ENCODE data around the gene ACSBG1. TPM values are rescaled to one million over a fixed set of nuclear protein-coding genes. Genes with fewer than 3 reads are reported as not detected.

Gene ACSBG1
- total and polyA plus RNA-seq, 2 of the 8 experiments (the other 6 are each of a cell fraction or from before 2014, with no cell fraction given), result 5.4 to 7.1 TPM

DNA sequence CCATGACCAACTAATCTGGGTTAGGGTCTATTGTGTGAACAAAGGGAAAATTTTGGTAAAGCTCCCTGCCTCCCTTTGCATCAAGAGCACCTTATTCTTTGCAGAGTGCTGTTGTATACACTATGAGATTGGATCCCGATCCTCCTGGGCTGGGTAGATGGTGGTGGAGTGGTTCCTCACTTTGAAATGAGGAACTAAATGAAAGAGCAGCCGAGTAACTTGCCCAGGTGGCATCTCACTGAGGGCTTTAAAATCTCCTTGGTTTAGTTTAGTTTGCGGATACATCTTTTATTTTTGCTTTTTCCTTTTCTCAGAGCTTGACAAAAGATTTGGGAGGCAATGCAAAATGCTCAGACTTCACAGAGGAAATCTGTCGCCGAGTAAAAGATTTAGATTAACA is 65.8 kb downstream of the ACSBG1 start:
- Histone ChIP-seq H3K4me1 (replicated peaks in 1 of 4; ENCODE audit: control insufficient read depth in 3 of 4, insufficient read depth in 4 of 4, low read length in 3 of 4) (no peaks in the 10 kb centered on the region), H3K9me3 (ENCODE audit: insufficient read depth in 2 of 2, low read depth in 1 of 2, low read length in 1 of 2) (no peaks in the 10 kb centered on the region), H3K79me1 (ENCODE audit: low read depth, low read length) (no peaks in the 10 kb centered on the region), H3K14ac (ENCODE audit: insufficient read length) (no peak overlapping the region), H2BK20ac (ENCODE audit: low read length) (no peak overlapping the region), H4K5ac (ENCODE audit: insufficient read length, low read depth, low read length) (no peak overlapping the region), H2BK5ac (ENCODE audit: low read depth, low read length) (no peak overlapping the region), H3K18ac (ENCODE audit: extremely low read depth, low read length) (no peak overlapping the region), H3K4ac (replicated peaks; ENCODE audit: insufficient read length, low read depth, low read length) (no peak overlapping the region), H3K27ac (ENCODE audit: low read depth, low read length) (no peak overlapping the region), H3K23ac (ENCODE audit: insufficient read length) (no peak overlapping the region), H2AFZ (ENCODE audit: low read length) (no peak overlapping the region), H3K56ac (replicated peaks; ENCODE audit: insufficient read length, low read depth, low read length) (no peak overlapping the region), H2BK12ac (ENCODE audit: low read depth, low read length) (no peak overlapping the region), H2BK120ac (replicated peaks; ENCODE audit: low read depth, low read length) (no peak overlapping the region), H3K79me2 (ENCODE audit: control insufficient read depth in 1 of 2, insufficient read depth in 2 of 2, low read length in 2 of 2) (no peaks in the 10 kb centered on the region), H3K4me3 (ENCODE audit: extremely low read depth in 1 of 4, insufficient read depth in 2 of 4, low read depth in 3 of 4, low read length in 4 of 4) (no peak overlapping the region), H3K27me3 (replicated peaks in 1 of 4; ENCODE audit: control insufficient read depth in 3 of 4, extremely low read depth in 1 of 4, insufficient read depth in 3 of 4, low read length in 3 of 4) (no peaks in the 10 kb centered on the region), H3K9ac (replicated peaks in 1 of 4; ENCODE audit: extremely low read depth in 1 of 4, low read depth in 3 of 4, low read length in 3 of 4) (no peak overlapping the region), H3K36me3 (ENCODE audit: control insufficient read depth in 2 of 4, insufficient read depth in 4 of 4, low read length in 3 of 4) (peaks cover 3 to 14% (median 13%) of the 10 kb centered on the region in 4 experiments; a peak in 6 of 8 replicates), H3K23me2 (ENCODE audit: low read depth, low read length) (no peaks in the 10 kb centered on the region; the same call in 1 of the 2 replicates), H2BK15ac (ENCODE audit: low read length) (no peak overlapping the region), H4K8ac (ENCODE audit: extremely low read depth, insufficient read depth, low read length) (no peak overlapping the region), H3K4me2 (ENCODE audit: insufficient read depth in 1 of 2, low read depth in 2 of 2, low read length in 2 of 2) (no peak overlapping the region), H2AK5ac (ENCODE audit: low read depth, low read length) (no peak overlapping the region), H4K91ac (replicated peaks; ENCODE audit: insufficient read length, low read length) (no peak overlapping the region), H4K20me1 (replicated peaks in 1 of 2; ENCODE audit: control insufficient read depth in 1 of 2, insufficient read depth in 2 of 2, low read length in 2 of 2) (peaks cover 1 to 3% of the 10 kb centered on the region in 2 experiments)
- no peak for FAIRE-seq
- POLR2A ChIA-PET (ENCODE audit: partially characterized antibody), result interaction anchor here (0.6 to 1.2 kb wide), 3 partner anchors 13 to 517 kb away, joined by 3 read pairs; no protein-coding TSS in a partner anchor
- CTCF ChIA-PET (ENCODE audit: partially characterized antibody), result interaction anchor here (0.8 to 19.5 kb wide), 5 partner anchors 9 to 70 kb away, joined by 3 to 285 read pairs (median 24); partner anchors contain the start of gene ACSBG1
- no peak for DNase-seq (ENCODE audit: low read depth in 1 of 2, low spot score in 2 of 2)
- 96% methylated on average over 5 of the region's 5 CpGs; no CpG with 5 or more reads in 1 of the 2 experiments for WGBS, 2 experiments (ENCODE audit: extremely low coverage in 1 of 2, insufficient coverage in 1 of 2, insufficient read length in 1 of 2, insufficient replicate concordance in 2 of 2, low coverage in 1 of 2, low lambda C conversion rate in 2 of 2, missing lambda C conversion rate in 1 of 2)
- TF ChIP-seq TAF1 (IDR thresholded peaks at IDR 0.05; ENCODE audit: low read depth, low read length), result no peak

Data from H1 (cell line).